Measurements from ENCODE around the gene G6PC2.
"Not testable (repeated sequence)": the region's sequence is repeated elsewhere in the genome, so short reads cannot be mapped to it uniquely, and the experiment has no call there.

The G6PC2 gene

DNA sequence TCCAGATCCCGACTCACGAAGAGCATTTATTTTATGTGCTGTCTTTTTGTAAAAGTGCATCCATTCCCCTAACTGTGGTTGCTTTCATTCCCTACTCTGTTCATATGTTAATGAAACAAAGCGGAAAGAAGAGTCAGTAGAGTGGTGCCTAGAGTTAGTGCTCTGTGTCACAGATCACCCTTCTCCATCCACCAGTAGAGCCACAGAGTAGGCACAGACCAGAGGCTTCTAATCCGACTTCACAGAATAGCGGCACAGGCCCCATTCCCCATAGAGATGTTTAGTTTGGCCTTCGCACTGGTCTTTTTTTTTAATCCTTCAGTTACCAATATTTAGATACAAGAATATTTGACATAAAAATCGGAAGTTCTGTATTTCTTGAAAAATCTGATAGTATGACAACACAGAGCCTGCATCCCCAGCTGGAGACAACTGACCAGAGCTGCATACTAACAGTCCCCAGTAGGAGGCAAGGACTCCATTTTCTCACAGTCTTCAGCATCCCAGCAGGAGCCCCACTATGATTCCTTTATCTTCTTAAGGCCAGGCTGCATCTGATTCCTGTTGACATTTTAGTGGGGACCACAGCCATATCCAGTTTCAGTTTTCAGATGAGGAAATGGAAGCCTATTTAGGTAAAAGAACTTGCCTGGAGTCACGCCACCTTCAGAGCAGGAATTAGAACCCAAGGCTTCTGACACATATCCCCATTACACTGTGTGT is 7.0 kb downstream of the G6PC2 start:
- no peak for DNase-seq

DNA sequence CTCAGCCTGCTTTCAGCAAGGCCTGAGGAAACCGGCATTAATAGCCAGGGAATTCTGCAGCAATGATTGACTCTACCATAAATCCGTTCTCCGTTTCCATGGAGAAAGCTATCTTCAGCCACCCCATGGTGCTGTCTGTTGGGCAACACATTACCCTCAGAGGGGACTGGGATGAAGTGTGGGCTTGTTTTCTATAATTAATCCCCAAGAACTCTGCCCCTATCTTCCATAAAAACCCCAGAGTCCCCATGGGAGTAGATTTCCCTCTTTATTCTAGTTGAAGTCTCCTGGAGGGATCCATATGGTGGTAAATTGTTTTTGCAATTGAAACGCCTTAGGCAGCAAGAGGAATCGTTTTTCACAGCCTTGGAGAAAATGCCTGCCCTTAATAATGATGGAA is 9.2 kb downstream of the G6PC2 start:
- no peak for DNase-seq

DNA sequence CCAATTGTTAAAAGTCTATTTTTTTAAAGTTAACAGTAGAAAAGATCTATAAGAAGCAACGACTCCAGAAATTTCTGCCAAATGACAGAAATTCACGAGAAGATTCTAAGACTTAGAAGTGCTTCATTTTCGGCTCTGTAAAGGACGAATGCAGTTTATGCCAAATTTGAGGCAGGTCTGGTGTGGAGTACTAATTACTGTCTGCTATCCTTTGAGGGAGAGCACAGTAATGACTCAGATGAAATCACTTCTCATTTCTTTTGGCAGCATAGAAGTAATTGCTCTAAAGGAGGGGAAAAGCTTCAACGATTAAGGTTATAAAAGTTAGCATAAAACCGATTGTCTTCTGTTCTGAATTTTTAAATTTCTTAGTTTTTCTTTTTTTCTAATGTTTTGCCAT is 11.4 kb downstream of the G6PC2 start:
- DNase-seq = no peak

DNA sequence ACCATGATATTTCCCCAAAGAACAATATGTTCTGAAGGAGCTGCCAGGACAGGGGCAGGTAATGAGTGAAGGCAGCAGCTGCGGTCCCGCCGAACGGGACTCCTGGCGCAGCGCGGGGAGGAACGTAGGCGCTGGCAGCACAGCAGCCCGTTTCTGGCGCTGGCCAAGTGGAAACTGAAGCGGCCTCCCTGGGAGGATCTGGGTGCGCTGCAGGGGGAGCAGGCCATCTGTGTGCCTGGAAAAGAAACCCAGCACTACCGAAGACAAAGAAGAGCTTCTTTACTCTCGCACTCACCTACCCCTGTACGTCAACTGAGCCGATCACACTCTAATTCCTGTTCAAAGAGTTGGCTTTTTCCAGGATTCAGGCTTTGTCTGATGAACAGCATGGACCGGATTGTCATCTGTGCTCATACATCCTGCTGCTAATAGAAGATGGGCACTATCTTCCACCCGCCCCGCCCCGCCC is 11.8 kb downstream of the G6PC2 start:
- no peak for DNase-seq

DNA sequence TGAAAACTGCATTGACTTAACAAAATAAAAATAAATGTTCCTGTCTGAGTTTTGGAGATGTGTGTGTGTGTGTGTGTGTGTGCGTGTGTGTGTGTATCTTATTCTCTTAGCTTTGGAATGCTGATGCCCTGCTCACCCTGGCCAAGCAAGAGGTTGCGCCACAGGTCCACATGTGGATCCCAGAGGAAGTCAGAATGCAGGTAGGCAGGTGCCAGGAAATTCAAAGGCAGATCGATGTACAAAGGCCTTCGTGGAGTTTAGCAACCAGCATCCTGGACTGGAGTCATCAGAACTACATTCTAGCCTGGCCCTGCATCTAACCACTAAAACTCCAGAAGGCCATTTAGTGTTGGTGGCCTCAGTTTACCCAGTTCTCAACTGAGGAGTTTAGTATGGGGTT is 12.4 kb downstream of the G6PC2 start:
- DNase-seq = no peak

DNA sequence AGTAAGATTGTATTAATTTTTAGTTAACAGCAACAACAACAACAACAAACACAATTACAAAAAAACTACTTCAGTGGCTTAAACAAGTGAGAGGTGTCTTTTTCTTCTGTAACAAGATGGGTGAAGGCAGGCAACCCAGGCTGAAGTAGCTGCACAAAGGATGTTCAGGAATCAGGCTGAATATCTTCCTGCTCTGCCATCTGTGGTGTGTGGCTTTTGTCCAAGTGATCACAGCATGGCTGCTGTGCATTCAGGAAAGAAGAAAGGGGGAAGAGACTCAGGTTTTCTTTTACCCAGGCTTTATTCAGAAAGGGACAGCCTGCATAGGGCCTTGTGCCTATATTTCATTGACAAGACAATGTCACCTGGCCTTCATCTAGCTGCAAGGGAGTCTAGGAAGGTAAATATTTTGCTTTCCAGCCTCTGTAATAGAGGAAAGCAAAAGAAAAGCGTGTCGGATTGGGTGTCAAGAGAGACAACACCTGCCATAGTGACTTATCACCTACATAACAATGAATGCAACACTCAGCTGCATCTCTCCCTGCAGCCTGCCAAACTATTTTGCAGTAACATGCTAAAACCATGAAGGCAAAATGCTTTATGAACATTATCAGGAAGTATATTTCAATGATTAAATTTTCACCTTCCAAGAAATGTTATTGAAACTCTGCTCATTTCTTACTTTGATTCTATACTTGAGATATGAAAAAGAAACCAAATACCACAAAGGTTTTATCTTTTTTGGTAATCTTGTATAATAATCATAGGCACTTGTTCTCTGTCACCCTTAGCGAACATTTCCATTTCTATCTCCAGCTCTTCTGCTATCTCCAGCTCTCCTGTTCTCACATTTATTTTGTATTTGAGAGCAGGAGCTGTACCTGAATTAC is 14.6 kb downstream of the G6PC2 start:
- DNase-seq = no peak

DNA sequence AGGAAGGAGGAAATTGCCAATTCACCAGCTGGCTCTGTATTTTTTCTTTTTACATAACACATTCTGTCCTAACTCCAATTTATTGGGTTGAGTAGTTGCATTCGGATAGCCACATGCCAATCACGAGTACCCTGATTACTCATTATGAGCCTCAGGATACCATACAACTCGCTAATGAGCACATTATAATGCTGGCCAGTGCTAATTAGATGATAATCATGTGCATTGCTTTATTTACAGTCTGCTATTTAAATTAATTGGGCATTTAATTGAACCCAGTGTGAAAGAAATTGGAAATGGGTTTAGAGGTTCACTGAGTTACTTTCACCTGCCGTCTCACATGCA is 15.2 kb downstream of the G6PC2 start:
- DNase-seq = no peak

DNA sequence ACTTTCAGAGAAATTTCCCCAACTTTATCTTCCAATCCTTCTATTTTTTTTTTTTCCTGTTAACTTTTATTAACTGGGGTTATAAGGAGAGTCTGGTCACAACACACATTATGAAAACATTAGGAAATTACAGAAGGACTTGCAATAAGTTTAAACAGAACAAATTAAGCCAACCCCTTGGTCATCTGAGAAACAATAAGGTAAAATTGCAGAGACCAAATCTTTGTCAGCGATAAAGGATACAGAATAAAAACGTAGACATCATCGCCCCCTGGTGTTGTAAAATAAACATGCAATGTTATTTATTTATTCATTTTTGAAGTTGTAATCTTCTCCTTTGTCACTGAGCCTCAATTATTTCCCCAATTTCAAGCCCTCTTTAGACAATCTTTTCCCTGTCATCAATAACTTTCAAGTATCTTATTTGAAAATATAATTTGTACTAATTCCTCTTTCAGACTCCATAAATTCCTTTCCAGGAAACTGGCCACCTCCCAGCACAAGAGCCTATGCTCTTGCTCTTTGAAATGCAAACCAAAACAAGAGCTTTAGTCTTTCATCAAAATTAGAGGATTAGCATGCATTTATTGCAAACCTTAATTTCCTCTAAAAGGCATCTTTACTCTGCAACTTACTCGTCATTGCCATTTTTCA is 19.5 kb downstream of the G6PC2 start:
- DNase-seq = no peak

DNA sequence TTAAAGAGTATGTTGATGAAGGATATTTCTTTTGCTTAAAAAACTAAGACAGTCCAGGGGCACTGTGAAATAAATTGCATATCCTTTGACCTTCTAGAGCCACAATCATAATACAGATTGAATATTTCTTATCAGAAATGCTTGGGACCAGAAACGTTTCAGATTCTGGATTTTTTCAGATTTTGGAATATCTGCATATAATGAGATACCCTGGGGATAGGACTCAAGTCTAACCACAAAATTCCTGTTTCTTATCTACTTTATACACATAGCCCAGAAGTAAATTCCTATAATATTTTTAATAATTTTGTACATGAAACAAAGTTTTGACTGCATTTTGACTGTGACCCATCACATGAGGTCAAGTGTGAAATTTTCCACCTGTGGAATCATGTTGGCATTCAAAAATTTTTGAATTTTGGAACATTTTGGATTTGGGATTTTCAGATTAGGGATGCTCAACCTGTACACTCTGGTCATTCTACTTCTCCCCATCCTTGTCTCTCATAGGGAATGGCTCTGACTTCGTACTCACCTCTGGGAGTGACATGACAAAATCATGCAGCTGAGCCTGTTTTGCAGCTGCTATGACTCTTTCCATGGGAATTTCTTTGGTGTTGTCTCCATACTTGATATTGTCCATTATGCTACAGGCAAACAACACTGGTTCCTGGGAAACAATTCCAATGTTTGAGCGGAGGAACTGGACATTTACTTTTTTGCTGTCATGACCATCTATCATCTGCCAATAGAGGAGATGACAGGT is 25.7 kb downstream of the G6PC2 start:
- DNase-seq = no peak

DNA sequence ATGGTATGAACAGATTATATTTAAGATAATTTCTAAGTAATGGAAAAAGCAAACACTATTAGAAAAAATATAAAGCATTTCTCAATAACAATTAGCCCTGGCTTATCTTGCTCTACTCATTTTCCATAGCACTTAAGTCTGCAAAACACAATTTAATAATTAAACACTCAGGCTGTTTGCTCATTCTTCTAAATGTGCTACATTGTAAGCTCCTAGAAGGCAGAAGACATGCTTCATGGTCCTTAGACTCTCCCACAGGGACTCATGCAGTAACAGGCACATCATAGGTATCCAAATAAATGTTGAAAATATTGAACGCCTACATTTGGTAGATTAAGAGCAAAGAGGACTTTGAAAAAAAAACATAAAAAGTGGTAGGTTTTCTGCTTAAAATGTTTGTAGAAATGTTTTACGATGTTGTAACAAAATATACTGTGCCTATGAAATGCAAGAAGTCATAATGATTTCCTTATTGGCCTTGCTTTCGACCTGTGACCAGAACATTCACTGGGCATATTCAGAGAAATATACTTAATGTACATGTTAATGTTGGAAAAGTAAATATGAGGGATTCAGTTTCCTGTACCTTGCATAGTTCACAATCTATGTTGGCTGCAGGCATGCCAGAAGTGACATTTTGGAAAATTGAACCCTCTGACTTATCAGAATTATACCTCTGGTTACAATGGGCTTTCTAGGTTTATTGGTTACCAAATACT is 27.2 kb downstream of the G6PC2 start:
- no peak for DNase-seq

DNA sequence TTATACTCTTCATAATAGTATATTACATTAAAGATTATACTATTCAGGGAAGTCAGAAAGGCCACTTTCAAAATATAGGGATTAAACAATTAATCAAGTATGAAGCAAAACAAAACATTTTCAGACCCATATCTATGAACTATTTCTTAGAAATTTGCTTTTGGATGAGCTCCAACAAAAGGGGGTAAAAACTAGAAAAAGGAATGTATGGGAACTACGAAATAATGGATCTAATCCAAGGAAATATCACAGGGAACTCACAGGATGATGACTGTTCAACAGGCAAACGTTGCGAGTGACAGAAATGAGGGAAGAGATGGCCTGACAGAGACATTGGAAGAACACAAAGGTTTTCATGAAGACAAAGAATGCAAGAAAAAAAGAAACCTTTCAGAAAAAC is 27.9 kb downstream of the G6PC2 start:
- no peak for DNase-seq

DNA sequence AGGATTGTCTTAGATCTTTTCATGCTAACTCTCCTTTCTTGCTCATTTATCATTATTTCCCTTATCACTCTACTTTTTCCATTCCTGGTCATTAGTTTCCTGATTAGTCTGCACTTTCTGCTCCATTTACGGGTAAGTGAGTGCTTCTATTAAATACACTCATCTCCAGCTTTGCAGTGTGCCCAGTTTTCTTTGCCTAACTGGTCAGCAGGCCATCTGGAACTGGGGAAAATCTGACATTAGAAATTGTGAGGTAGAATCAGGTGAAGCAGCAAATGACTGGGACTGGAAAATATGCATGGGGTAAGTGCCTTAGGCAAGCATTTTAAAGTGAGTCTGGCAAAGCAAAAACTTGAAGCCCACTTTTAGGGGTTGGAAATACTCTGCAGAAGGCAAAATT is 29.2 kb downstream of the G6PC2 start:
- DNase-seq = no peak

DNA sequence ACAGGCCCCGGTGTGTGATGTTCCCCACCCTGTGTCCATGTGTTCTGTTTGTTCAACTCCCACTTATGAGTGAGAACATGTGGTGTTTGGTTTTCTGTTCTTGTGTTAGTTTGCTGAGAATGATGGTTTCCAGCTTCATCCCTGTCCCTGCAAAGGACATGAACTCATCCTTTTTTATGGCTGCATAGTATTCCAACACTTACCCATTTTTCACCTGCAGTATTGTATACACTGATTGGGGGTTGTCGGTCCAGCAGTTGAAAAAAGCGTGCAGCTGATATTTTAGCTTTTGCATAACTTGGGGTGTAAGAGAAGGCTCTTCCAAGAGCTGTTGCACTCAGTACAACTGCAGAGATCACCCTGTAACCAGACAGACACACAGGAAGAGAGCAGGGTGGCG is 31.1 kb downstream of the G6PC2 start:
- DNase-seq = not testable (repeated sequence)

DNA sequence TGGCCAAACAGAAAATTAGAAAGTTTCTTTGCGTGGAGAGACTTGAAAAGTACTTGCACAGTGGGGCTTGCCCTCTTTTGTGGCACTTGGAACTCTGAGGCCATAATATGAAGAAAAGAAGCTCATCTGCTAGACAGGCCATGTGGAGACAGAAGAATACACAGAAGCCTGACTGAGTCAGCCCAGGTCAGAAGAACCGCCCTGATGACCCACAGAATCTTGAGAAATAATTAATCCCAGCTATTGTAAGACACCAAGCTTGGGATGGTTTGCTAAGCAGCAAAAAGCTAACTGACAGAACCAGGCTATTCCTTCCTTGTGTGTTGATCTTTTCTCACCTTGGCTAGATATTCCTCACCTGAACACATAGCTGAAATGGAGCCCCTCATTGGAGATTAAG is 33.7 kb downstream of the G6PC2 start:
- DNase-seq = no peak

DNA sequence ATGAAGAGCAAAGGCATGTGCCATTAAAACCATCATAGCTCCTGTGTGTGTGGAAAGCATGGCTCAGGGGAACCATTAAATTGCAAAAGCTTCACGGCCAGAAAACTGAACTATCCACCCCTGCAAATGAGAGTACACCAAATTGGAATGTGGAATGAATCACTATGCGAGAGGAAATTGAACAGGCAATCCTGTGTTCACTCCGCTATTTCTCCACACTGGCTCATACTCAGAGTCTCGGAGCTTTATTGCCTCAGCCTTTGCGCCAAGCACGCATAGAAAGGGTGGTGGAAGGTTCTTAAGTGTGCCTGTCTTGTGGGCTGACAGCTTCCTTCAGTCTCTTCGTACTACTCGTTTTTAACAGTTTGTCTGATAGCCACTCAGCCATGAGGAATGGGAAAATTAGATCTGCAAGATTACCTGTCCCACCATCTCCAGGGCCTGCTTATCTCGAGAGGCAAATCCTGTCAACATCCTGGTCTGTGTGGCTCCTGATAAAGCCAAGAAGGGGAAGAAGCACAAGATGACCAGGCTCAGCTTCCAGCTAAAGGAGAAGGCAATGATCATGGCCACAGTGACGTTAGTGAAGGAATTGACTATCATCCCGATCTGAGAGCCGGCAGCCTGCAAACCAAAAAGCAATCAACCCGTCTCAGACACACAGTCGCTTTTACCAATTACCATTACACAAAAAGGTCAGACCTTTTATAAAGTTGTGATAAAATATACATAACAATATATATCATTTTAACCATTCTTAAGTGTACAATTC is 34.9 kb downstream of the G6PC2 start:
- no peak for DNase-seq

DNA sequence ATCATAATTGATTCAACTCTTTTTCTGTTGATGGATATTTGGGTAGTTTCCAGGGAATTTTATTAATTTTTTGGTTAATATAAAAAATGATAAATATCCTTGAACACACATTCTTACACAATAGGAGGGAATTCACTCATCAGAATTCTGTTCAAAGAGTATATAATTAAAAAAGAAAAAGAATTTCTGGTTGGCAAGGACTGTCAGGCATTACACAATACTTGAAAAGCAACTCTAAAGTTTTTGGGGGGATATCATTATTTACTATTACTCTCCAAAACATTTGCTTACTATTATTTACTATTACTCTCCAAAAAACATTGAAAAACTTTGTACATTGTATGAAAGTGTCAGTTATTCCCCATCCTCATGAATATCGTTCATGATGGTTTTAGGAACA is 38.0 kb downstream of the G6PC2 start:
- DNase-seq = no peak

DNA sequence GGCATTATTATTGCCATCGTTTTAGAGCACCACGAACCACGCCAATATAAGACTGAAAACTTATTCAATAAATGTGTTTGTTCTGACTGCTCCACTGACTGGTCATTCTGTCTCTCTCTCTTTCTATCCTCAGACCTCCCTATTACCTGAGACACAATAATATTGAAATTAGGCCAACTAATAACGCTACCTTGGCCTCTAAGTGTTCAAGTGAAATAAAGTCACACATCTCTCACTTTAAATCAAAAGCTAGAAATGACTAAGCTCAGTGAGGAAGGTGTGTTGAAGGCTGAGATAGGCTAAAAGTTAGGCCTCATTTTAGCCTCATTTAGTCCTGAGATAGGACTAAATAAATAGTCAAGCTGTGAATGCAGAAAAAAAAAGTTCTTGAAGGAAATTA is 38.8 kb downstream of the G6PC2 start:
- DNase-seq = no peak

DNA sequence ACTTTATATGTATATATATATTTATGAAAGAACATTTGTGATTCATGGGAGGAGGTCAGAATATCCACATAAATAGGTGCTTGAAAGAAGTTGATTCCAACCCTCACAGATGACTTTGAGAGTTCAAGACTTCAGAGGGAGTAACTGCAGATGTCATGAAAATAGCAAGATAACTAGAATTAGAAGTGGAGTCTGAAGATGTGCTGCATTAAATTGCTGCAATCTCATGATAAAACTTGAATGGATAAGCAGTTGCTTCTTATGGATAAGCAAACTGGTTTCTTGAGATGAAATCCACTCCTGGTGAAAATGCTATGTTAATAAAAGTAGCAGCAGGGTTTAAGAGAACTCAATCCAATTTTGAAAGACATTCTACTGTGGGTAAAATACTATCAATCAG is 40.2 kb downstream of the G6PC2 start:
- DNase-seq = no peak

DNA sequence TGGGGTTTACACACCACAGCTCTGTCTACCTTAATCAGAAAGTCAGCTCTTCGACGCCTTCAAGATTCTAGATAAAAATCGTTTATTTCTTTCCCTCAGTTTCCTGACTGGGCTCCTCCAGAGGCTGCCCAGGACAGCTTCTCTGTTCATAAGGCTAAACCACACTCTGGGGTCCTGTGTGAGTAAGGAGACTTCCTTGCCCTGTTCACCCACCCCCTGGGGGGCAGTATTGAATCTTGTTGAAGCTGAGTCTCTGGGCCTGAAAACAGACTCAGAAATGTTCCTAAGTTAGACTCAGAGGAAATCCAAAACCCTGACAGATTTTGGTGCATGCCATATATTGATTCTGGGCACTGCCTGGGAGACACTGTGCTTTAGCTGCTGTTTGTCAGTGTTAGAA is 43.0 kb downstream of the G6PC2 start:
- no peak for DNase-seq

DNA sequence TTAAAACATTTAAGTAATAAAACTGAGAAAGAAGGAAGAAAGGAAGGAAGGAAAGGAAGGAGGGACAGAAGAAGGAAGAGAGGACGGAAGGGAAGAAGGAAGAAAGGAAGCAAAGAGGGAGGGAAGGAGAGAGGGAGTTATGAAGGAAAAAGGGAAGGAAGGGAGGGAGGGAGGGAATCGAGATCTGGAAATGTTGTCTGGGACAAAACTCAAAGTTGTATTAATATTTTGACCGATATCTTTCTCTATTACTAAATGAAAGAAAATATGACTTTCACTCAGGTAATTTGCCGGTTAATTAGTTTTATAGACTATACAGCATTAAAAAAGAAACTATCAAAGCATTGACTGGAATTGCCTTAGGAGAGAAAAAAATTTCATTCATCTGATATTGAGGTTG is 44.4 kb downstream of the G6PC2 start:
- no peak for DNase-seq

DNA sequence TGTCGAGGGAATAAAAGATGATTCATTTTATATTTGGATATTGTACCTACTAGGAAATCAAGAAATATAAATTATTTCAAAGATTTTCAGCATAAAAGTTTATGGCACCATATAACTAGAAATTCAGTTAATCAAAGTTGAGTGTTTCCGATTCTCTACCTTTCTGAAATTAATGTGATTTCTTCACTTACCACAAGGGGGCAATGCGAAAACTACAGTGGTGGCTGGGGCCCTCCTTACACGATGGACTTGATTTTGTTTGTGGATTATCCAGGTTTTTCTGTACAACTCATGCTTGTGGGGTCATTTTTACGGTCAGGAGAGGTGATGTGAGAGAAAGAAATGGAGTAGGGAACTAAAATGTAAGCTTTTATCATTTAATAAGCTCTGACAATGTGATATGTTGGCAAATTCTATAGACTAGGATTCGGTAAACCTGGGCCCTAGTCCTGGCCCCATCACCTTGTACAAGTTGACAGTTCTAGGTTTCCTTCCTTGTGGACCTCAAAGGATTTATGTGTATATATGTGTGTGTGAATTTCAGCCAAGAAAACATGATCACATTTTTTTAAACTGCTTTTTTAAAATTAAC is 47.6 kb downstream of the G6PC2 start:
- DNase-seq = peak in 1 of 2 donors; percentile 10
